ENCODE results near the gene RHOT1.
"Not testable (repeated sequence)": the region's sequence is repeated elsewhere in the genome, so short reads cannot be mapped to it uniquely, and the experiment has no call there.

- TF ChIP-seq GLIS3 (CRISPR knock-in tag; IDR thresholded peaks at IDR 0.05); RARB (CRISPR knock-in tag; IDR thresholded peaks at IDR 0.05); BACH2 (CRISPR knock-in tag; IDR thresholded peaks at IDR 0.05; ENCODE audit: borderline replicate concordance); ZFP30 (CRISPR knock-in tag; IDR thresholded peaks at IDR 0.05); ZNF70 (CRISPR knock-in tag; IDR thresholded peaks at IDR 0.05); ZC3H10 (CRISPR knock-in tag; IDR thresholded peaks at IDR 0.05); TCF4 (CRISPR knock-in tag; IDR thresholded peaks at IDR 0.05; ENCODE audit: borderline replicate concordance); ZFP3 (CRISPR knock-in tag; IDR thresholded peaks at IDR 0.05); CREB5 (CRISPR knock-in tag; IDR thresholded peaks at IDR 0.05; ENCODE audit: low read depth); PATZ1 (CRISPR knock-in tag; IDR thresholded peaks at IDR 0.05; ENCODE audit: borderline replicate concordance): not testable (repeated sequence)
Measured at GRCh38 chr17:32139504-32139903, 2.8 kb upstream of the RHOT1 start.

All from SK-N-SH treated with all-trans-retinoic acid at 6 μM for 48 hours (cell line).